NCI-H446 (cell line): ENCODE measurements around the gene CDK15.
"Not testable (repeated sequence)": the region's sequence is repeated elsewhere in the genome, so short reads cannot be mapped to it uniquely, and the experiment has no call there.

Experiments used
- DNase-seq, 2 experiments: peaks; one replicate each; lab custom pipeline; 2025; lab: John Stamatoyannopoulos, UW

CDK15 gene

GRCh38 chr2:201806442-201807170 is at the start of gene CDK15:
Gene CDK15 (plus strand): TSS chr2:201806537. CDS start chr2:201806665, 128 bp downstream.
- no peak for DNase-seq

DNA sequence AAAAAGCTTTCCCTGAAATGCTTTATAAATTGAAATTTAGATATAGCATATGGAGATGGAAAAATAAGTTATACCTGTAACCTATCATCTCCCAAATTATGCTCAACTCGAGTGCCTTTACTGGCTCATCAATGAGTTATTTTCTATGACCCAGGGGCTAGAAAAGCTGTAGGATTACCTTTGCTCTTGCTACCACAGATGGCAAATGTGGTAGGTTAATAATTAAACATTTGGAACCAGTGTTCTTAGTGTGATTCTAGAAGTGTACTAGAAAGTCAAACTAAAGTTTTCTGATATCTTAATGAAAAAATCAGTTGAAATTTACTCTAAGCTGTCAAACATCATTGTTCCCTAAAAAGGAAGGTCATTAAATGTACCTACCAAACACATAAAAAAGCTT is 48.1 kb upstream of the CDK15 start:
- DNase-seq = no peak

GRCh38 chr2:201758873-201759272 is 47.5 kb upstream of the CDK15 start:
- DNase-seq = no peak

DNA sequence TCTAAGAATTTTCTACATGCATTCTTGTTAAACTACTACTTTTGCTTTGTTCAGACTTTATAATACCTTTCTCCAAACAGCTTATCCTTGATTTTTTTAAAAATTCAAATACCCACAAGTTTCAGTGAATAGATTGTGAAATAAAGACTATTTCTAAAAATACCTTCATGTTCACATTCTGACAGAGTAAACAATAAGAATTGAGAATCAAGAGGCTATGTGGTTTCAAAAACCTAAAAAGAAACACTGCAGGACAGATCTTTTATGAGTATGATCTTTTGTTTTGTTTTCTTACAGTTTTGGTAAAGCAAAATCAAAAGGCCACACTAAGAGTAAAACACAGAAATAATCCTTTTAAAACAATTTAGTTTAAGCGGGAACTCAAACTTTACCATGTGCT is 46.8 kb upstream of the CDK15 start:
- no peak for DNase-seq

GRCh38 chr2:201761101-201761500 is 45.2 kb upstream of the CDK15 start:
- DNase-seq = no peak

DNA sequence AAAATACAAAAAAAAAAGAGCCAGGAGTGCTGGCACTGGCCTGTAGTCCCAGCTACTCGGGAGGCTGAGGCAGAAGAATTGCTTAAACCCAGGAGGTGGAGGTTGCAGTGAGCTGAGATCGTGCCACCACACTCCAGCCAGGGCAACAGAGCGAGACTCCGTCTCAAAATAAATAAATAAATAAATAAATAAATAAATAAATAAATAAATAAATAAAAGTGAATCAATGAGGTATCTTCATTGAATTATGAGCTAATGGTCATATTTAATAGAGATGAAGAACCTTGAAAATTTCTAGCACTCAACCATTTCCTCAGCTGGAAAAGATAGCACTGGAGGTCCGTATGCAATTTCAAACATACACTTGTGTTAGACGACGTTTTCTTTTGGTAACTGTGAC is 41.9 kb upstream of the CDK15 start:
- not testable (repeated sequence) for DNase-seq

- no peak for DNase-seq
Measured at GRCh38 chr2:201765799-201766198, 40.5 kb upstream of the CDK15 start.

DNA sequence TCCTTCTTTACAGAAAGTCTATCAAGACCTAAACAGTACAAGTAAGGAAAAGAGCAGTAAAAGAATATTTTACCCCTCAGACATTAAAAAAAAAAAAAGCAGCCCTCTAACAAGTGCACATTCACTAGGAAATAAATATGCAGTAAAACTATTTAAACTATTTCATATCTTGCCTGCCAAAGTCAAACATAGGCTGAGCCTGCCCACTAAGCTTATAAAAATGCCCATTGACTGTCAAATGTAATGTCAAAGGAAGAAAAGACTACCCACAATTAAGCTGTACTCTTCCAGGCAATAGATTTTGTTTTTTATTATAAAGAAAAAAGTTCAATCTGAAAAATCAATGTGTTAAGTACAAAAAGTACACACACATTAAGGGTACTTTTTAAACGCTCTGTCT is 37.4 kb upstream of the CDK15 start:
- DNase-seq = no peak

- DNase-seq = peak in 1 of 2 experiments; percentile 6
Measured at GRCh38 chr2:201769666-201770373, 36.5 kb upstream of the CDK15 start.

DNA sequence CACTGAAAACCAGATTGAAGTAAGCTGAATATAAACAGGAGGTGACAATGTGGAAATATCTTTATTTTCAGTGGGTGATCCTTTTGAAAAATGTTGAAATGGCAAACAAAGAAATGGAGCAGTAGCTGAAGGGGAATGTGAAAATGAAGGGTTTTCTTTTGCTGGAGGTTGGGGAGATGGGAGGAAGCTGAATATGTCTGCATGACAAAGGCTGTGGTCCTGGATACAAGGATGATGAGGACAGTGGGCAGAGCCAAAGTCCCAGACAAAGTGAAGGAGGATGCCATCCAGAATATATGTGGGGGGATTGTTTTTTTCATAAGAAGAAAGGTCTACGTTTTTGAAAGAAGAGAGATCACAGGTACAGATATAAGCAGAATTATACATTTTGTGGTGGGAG is 32.3 kb upstream of the CDK15 start:
- no peak for DNase-seq

- DNase-seq = no peak
Measured at GRCh38 chr2:201774546-201774945, 31.8 kb upstream of the CDK15 start.

DNA sequence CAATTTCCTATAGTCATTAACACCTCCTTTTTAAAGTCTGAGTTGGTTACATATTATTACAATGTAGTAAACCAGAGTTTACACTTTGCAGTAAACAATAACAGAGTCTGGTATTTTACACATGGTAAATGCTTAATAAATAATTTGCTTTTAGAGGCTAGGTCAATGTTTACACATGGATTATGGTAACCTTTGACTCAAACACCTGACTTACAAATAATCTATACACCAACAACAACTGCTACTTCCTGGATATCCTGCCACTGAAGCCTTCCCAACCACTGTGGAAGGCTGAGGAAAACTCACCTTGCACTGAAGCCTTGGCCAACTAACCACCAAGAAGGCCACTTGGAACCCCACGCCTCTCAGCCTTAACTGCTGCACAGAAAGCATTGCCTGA is 31.0 kb upstream of the CDK15 start:
- no peak for DNase-seq

DNA sequence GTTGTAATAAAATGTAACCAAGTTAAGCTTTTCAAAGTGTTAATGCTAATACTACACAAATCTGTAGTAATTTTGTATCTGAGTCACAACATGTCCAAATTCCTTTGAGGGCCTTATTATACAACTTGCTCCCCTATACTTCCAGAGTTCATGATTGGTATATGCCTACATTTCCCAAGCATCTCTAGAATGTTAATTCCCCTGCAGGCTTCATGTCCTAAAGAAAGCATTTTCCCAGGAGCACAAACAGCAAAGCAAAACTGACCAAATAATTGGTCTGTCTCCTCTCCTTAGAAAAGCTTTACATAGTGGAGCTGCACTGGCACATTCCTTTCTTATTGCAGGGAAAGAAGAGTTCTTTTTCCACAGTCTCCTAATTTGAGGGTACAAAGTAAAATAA is 29.3 kb upstream of the CDK15 start:
- DNase-seq = no peak

DNA sequence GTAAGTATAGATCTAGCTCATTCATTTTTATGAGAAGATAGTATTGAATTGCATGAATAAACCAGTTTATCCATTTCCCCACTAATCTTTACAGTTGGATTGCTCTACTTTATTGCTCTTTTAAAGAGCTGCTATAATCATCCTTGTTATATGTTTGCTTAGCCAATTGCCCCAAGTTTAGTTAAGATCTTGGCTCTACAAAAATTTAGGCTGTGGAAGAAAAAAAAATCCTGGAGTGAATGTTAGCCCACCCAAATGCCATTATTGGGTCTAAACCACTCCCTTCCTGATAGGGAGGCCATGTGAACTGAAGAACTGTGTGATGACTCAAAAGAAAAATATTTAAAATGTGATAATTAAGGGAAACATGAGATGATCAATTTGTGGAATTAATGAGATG is 28.5 kb upstream of the CDK15 start:
- no peak for DNase-seq

DNA sequence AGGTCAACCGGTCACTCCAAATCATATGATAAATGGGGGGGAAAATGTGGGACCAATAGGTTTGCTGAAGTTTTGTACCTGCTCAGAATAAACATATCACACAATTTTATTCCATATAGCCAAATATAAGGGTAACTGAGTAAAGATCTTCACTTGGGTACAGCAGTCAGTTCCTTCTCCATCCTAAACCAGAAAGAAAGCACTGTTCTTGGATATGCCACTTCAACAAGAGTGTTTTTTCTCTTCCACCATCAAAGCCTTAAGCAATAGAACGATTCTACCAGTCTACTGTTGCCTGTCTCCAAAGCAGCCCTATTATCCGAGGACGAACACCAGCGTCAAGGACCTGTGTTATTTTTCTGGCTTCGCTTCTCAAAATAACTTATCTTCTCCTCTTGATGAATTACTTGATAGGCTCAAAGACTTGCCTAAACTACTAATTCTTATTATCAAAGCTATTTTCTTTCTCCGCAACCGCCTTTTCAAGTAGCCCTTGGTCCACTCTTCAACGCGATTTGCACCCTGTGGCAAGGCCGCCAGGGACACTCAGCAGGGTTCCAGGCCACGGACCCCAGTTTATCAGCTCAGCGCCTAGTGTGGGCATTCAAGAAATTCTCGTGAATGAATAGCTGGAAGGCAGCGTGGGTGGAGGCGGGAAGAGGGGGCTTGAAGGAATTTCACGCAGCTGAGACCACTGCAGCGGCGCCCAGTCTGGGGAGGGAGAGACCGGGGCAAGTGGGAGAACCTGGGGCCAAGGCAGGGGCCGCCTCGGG is 26.2 kb upstream of the CDK15 start:
- no peak for DNase-seq

- peak; percentile 93 to 94 for DNase-seq
Measured at GRCh38 chr2:201780674-201781493, 25.5 kb upstream of the CDK15 start, which contains the start of gene ALS2. Gene ALS2 (minus strand): TSS chr2:201780933. CDS start chr2:201768885, 12,048 bp downstream.

DNA sequence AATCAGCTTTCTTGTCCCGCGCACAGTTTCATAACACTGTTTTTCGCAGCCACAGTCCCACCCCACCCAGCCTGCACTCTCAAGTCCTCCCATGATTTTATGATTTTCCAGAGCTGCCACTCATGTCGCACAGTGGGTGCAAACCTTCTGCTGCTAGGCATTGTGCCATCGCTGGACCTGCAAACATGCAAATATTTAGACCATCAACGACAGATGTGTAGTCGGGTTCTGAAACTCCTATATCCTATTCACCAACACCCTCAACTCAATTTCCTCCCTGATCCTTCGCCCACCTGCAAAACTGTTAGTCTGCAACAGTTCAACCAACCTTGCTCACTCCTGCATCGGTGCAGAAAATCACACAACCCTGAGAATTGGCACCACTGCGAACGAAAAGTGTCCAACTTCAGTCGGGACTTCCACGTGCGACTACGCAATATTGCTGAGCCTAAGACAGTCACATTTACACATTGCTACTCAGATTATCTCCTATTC is 24.7 kb upstream of the CDK15 start:
- no peak for DNase-seq

DNA sequence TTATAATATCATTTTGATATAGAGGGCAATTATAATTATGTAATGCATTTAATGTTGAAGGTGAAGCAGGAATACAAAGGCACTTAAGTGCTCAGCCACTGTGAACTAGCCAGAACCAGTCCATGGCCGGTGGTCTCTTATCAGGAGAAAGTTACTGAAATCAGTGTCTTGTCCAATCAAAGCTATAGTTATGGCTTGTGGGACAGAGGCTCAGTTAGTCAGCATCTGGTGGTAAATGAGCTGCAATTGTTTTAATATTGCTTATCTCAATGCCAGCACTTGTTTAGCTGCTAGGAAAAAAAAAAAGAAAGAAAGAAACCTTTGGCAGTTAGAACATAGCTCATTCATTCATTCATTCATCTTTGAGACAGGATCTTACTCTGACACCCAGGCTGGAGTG is 21.8 kb upstream of the CDK15 start:
- no peak for DNase-seq

DNA sequence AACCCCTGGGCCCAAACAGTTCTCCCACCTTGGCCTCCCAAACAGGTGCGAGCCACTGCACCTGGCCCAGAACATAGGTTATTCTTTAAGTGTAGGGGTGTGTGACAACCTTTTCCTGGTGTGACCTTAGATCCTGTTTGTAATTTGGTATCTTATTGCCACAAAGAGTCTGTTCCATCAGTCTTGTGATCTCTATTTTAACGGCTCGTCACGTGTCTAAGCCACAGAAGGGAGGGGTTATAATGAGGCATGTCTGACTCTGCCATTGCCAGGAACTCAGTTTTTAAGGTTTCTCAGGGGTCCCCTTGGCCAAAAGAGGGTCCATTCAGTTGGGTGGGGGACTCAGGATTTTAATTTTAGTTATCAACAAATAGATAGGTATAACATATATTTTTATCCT is 21.2 kb upstream of the CDK15 start:
- no peak for DNase-seq

DNA sequence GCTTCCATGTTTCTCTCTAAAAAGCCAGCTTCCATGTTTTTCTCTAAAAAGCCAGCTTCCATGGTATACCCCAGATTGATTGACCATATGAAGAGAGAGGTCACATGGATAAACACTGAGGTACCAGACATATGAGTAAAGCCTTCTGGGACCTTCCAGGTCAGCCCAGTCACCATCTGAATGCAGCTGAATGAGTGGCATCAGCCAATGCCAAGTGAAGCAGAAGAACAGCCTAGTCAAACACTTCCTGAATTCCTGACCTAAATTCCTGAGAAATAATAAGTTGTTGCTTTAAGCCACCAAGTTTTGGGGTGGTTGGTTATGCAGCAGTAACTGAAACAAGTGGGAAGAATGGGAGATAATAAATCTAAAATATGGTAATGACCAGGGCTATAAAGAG is 19.9 kb upstream of the CDK15 start:
- DNase-seq = no peak

- no peak for DNase-seq
Measured at GRCh38 chr2:201788371-201788770, 18.0 kb upstream of the CDK15 start.

- DNase-seq = no peak
Measured at GRCh38 chr2:201789395-201789794, 16.9 kb upstream of the CDK15 start.
